Measurements from ENCODE around the gene GPR151.

DNA sequence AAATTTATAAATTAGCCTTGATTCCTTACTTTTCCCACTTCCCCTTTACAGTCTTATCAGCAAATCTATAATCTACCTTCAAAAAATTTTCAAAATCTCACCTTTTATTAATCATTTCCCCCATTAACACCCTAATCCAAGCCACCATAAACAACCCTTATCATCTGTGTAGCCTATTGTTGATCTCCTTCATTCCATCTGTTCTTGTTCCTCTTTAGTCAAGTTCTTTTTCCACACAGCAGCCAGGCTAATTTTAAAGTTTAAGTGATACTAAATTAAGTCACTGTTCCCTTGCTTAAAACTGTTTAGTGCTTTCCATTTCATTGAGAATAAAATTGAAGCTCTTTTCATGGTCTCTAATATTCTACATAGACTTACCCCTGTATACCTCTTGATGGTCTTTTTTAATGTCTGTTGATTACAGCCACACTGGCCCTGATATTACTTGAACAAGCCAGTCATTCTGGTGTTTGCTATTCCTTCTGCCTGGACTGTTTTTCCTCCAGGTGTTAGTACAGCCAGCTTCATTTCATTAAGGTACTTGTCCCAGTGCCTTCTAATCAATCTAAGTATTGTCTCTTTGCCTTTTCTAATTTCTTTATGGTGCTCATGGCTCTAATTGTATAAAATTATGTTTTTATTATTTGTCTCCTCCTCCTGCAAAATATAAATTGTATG is 31.1 kb downstream of the GPR151 start:
- TF ChIP-seq GATA3 (IDR thresholded peaks at IDR 0.05; ENCODE audit: low read depth, low read length): no peak
- no peak for TF ChIP-seq GATA2 (IDR thresholded peaks at IDR 0.05; ENCODE audit: low read depth, low read length)
